COLO668 (cell line): ENCODE results near the gene THAP6.

Source experiments
- DNase-seq: peaks from one replicate; lab custom pipeline; 2025; ENCODE audit not compliant: unreplicated experiment; lab: John Stamatoyannopoulos, UW

The THAP6 gene

DNA sequence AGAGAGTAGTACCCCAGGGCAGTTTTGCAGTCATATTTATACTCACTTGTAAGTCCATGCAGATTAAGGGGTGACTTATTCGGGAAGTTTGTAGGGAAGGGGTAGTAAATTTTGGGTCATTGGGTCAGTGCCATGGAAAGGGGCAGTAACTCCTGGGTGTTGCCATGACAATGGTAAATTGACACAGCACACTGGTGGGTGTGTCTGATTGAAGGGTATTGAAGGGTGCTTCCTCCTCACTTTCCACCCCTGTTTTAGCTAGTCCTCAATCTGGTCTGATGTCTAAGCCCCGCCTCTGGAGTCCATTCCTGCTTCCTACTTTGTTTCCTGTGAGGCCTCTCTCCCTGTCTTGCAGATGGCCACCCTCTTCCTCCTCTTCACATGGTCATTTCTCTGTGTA is 53.5 kb downstream of the THAP6 start:
- DNase-seq, result no peak
